Neural cell (in vitro differentiated cells): ENCODE measurements around the gene MICA. TPM values are rescaled to one million over a fixed set of nuclear protein-coding genes. Genes with fewer than 3 reads are reported as not detected.

Source experiments
- H2AFZ ChIP-seq: fragments of 200-600, 300-800 bp; sonication (generic), shearing (Covaris generic); 2 replicates; pipeline ENCODE4 v1.6.0; 2014; ENCODE audit warnings: low read depth, mild to moderate bottlenecking, antibody characterized with exemption, low read length, moderate library complexity
- H3F3A ChIP-seq: fragments of 200-600 bp; shearing (Covaris generic); 2 replicates; pipeline ENCODE4 v1.6.1; 2016; ENCODE audit warnings: mild to moderate bottlenecking, moderate library complexity, mixed read lengths, antibody characterized with exemption, low read length; ENCODE audit not compliant: insufficient read depth, poor library complexity, severe bottlenecking
- H3K27ac ChIP-seq: fragments of 200-600, 300-800 bp; sonication (generic), shearing (Covaris generic); 2 replicates; pipeline ENCODE4 v1.5.1; 2014; ENCODE audit warnings: mild to moderate bottlenecking, low read length, moderate library complexity
- H3K27me3 ChIP-seq: fragments of 300-800, 200-600 bp; sonication (generic), shearing (Covaris generic); 2 replicates; pipeline ENCODE4 v1.6.0; 2014; ENCODE audit warnings: mild to moderate bottlenecking, low read depth, low read length, moderate library complexity; ENCODE audit not compliant: insufficient read depth
- H3K36me3 ChIP-seq: fragments of 300-800, 200-600 bp; sonication (generic), shearing (Covaris generic); 2 replicates; pipeline ENCODE4 v1.5.1; 2014; ENCODE audit warnings: mild to moderate bottlenecking, antibody characterized with exemption, low read length, moderate library complexity; ENCODE audit not compliant: insufficient read depth
- H3K4me2 ChIP-seq: fragments of 300-800, 200-600 bp; sonication (generic), shearing (Covaris generic); 2 replicates; pipeline ENCODE4 v1.6.0; 2014; ENCODE audit warnings: mild to moderate bottlenecking, low read length
- H3K4me3 ChIP-seq: fragments of 300-800, 200-600 bp; sonication (generic), shearing (Covaris generic); 2 replicates; pipeline ENCODE4 v1.5.1; 2014; ENCODE audit warnings: mild to moderate bottlenecking, low read length, moderate library complexity
- H3K79me2 ChIP-seq: fragments of 200-600 bp; shearing (Covaris generic); replicated peaks from 2 replicates; pipeline ENCODE4 v1.6.0; 2014; ENCODE audit warnings: mild to moderate bottlenecking, low read length, moderate library complexity; ENCODE audit not compliant: insufficient read depth
- H3K9ac ChIP-seq: fragments of 300-800, 200-600 bp; sonication (generic), shearing (Covaris generic); 2 replicates; pipeline ENCODE4 v1.6.1; 2016; ENCODE audit warnings: mild to moderate bottlenecking, low read length, mixed read lengths
- H3K9me2 ChIP-seq: fragments of 200-600 bp; shearing (Covaris generic); 2 replicates; pipeline ENCODE4 v1.6.1; 2016; ENCODE audit warnings: mild to moderate bottlenecking, low read length, mixed read lengths; ENCODE audit not compliant: insufficient read depth
- H3K9me3 ChIP-seq: fragments of 200-600, 300-800 bp; sonication (generic), shearing (Covaris generic); 2 replicates; pipeline ENCODE4 v1.6.1; 2016; ENCODE audit warnings: mild to moderate bottlenecking, mixed run types, low read length, moderate library complexity, mixed read lengths
- H4K20me1 ChIP-seq: fragments of 200-600 bp; shearing (Covaris generic); 2 replicates; pipeline ENCODE4 v1.6.1; 2016; ENCODE audit warnings: mild to moderate bottlenecking, mixed run types; ENCODE audit not compliant: insufficient read depth
- EP300 ChIP-seq: fragments of 450-650 bp; conservative IDR thresholded peaks from 2 replicates; pipeline ENCODE4 v1.6.1; 2014; ENCODE audit warnings: antibody characterized with exemption, mild to moderate bottlenecking, moderate library complexity; ENCODE audit not compliant: poor library complexity, severe bottlenecking
- EZH2 ChIP-seq: fragments of 200-600, 300-800 bp; shearing (Covaris generic), sonication (generic); IDR thresholded peaks from 2 replicates; pipeline ENCODE4 v1.6.1; 2014; ENCODE audit warnings: antibody characterized with exemption, low read length, borderline replicate concordance, mild to moderate bottlenecking; ENCODE audit not compliant: insufficient read depth, poor library complexity, severe bottlenecking
- MXI1 ChIP-seq: fragments of 450-650 bp; conservative IDR thresholded peaks from 2 replicates; pipeline ENCODE4 v1.6.1; 2014; ENCODE audit warnings: antibody characterized with exemption, mild to moderate bottlenecking; ENCODE audit not compliant: poor library complexity, severe bottlenecking
- POLR2AphosphoS5 ChIP-seq: IDR thresholded peaks from 2 replicates; pipeline ENCODE4 v1.6.1; 2012
- RAD21 ChIP-seq: fragments of 450-650 bp; conservative IDR thresholded peaks from 2 replicates; pipeline ENCODE4 v1.6.1; 2014; ENCODE audit warnings: antibody characterized with exemption, mild to moderate bottlenecking, moderate library complexity
- SMC3 ChIP-seq: fragments of 450-650 bp; conservative IDR thresholded peaks from 2 replicates; pipeline ENCODE4 v1.6.1; 2014; ENCODE audit warnings: antibody characterized with exemption, mild to moderate bottlenecking, moderate library complexity; ENCODE audit not compliant: poor library complexity
- TAF1 ChIP-seq: IDR thresholded peaks from 2 replicates; pipeline ENCODE4 v1.6.1; 2012; ENCODE audit warnings: low read depth
- polyA plus RNA-seq: library from polyadenylated mRNA; depleted of rRNA; stranded (reverse); fragments of >200 nt; gene quantifications from 2 replicates; pipeline ENCODE4 v1.2.3, GENCODE V29; 2014
- TF ChIP-seq, protein P1 (sequence below): fragments of 450-650 bp; IDR thresholded peaks from 2 replicates; pipeline ENCODE4 v1.5.1; 2014; ENCODE audit warnings: antibody characterized with exemption, mild to moderate bottlenecking, moderate library complexity; ENCODE audit not compliant: poor library complexity, severe bottlenecking
- TF ChIP-seq, protein P2 (sequence below): IDR thresholded peaks from 2 replicates; pipeline ENCODE4 v1.6.1; 2012; ENCODE audit warnings: borderline replicate concordance

Gene MICA
- polyA plus RNA-seq, 1 donor from 2014 or later = 0.87 TPM

DNA sequence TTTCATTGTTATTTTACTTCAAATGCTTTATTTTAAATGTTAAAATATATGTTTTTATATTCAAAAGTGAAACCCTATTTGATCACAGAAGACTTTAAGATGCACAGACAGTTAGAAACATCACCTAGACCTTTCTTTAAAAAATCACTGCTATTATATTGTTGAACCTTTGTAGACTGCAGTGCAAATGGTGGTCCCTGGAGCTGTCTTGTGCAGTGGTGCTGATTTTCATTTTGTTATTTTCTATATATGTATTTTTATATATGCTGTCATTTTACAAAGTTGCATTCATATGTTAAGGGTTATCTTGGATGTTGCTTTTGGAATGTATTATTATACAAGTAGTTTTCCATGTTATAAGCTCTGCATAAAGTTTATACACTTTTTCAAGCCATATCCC is 27.7 kb upstream of the MICA start:
- no peak overlapping the region for H3K4me3 ChIP-seq
- no peak overlapping the region for H3K9ac ChIP-seq
- no peaks in the 10 kb centered on the region for H3K79me2 ChIP-seq
- TF ChIP-seq, protein P1, sequence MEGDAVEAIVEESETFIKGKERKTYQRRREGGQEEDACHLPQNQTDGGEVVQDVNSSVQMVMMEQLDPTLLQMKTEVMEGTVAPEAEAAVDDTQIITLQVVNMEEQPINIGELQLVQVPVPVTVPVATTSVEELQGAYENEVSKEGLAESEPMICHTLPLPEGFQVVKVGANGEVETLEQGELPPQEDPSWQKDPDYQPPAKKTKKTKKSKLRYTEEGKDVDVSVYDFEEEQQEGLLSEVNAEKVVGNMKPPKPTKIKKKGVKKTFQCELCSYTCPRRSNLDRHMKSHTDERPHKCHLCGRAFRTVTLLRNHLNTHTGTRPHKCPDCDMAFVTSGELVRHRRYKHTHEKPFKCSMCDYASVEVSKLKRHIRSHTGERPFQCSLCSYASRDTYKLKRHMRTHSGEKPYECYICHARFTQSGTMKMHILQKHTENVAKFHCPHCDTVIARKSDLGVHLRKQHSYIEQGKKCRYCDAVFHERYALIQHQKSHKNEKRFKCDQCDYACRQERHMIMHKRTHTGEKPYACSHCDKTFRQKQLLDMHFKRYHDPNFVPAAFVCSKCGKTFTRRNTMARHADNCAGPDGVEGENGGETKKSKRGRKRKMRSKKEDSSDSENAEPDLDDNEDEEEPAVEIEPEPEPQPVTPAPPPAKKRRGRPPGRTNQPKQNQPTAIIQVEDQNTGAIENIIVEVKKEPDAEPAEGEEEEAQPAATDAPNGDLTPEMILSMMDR = no peak
- no peak for TF ChIP-seq TAF1
- TF ChIP-seq RAD21 = no peak
- TF ChIP-seq SMC3 = no peak
- TF ChIP-seq, protein P2, sequence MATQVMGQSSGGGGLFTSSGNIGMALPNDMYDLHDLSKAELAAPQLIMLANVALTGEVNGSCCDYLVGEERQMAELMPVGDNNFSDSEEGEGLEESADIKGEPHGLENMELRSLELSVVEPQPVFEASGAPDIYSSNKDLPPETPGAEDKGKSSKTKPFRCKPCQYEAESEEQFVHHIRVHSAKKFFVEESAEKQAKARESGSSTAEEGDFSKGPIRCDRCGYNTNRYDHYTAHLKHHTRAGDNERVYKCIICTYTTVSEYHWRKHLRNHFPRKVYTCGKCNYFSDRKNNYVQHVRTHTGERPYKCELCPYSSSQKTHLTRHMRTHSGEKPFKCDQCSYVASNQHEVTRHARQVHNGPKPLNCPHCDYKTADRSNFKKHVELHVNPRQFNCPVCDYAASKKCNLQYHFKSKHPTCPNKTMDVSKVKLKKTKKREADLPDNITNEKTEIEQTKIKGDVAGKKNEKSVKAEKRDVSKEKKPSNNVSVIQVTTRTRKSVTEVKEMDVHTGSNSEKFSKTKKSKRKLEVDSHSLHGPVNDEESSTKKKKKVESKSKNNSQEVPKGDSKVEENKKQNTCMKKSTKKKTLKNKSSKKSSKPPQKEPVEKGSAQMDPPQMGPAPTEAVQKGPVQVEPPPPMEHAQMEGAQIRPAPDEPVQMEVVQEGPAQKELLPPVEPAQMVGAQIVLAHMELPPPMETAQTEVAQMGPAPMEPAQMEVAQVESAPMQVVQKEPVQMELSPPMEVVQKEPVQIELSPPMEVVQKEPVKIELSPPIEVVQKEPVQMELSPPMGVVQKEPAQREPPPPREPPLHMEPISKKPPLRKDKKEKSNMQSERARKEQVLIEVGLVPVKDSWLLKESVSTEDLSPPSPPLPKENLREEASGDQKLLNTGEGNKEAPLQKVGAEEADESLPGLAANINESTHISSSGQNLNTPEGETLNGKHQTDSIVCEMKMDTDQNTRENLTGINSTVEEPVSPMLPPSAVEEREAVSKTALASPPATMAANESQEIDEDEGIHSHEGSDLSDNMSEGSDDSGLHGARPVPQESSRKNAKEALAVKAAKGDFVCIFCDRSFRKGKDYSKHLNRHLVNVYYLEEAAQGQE = no peak
- TF ChIP-seq MXI1 = no peak
- TF ChIP-seq POLR2AphosphoS5 = no peak
- no peak for TF ChIP-seq EP300
- TF ChIP-seq EZH2 = no peak
- no peak overlapping the region for H2AFZ ChIP-seq
- no peak overlapping the region for H3K4me2 ChIP-seq
- no peaks in the 10 kb centered on the region for H3K9me2 ChIP-seq
- H3K27ac ChIP-seq = no peak overlapping the region
- no peaks in the 10 kb centered on the region for H3K27me3 ChIP-seq
- no peaks in the 10 kb centered on the region for H3K9me3 ChIP-seq
- H3K36me3 ChIP-seq = no peaks in the 10 kb centered on the region
- no peaks in the 10 kb centered on the region for H4K20me1 ChIP-seq
- H3F3A ChIP-seq = no peaks in the 10 kb centered on the region

DNA sequence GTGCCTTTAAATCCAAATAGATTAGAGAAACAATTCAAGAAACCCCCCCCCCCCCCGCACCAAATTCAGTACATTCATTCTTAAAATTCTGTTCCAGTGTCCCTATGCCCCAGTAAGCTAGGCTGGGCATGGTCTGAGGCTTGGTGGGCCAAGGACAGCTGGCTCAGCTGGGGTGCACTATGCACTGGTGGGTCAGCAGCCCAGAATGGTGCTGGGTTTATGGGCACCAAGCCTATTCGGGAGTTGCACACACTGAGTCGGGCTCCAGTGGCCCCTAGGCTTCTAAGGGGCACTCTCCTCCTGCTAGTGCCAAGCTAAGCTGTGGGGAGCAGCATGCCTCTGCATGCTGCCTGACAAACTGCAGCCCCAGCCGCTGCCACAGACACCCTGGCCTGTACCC is 26.4 kb upstream of the MICA start:
- Histone ChIP-seq H3K36me3 (no peaks in the 10 kb centered on the region), H3K4me3 (no peak overlapping the region), H3K9ac (no peak overlapping the region), H2AFZ (no peak overlapping the region), H3K79me2 (no peaks in the 10 kb centered on the region), H3K27ac (no peak overlapping the region), H3K9me2 (no peaks in the 10 kb centered on the region), H3K9me3 (no peaks in the 10 kb centered on the region), H4K20me1 (no peaks in the 10 kb centered on the region), H3F3A (no peaks in the 10 kb centered on the region), H3K4me2 (no peak overlapping the region), H3K27me3 (no peaks in the 10 kb centered on the region)
- no peak for TF ChIP-seq POLR2AphosphoS5
- TF ChIP-seq SMC3 = no peak
- TF ChIP-seq MXI1 = no peak
- no peak for TF ChIP-seq RAD21
- no peak for TF ChIP-seq EP300
- TF ChIP-seq, protein P1 = no peak
- no peak for TF ChIP-seq TAF1
- TF ChIP-seq, protein P2 = no peak
- TF ChIP-seq EZH2 = no peak
